ENCODE data around the gene SORBS1.
A peak's percentile ranks its signal among the peaks of the same experiment; 100 is the strongest.

DNA sequence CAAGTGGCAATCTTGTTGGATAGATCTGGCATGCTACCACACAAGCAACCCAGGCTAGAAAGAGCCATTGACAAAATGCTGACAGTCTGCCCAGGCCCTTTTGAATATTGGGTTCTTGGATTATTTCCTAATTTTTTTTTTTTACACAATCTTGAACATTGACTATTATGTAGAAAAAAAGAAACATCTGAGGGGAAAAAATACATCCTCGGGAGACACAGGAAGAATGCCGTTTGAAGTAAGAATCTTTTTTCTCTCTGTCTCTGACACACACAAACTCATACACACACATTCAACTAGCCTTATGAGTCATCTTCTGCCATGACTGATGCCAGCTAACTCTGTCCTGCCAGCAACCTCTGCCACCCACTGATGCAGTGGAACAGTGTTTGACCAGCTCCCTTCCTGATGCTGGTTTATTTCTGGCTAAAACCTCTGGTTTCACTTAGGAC is 47.2 kb downstream of the SORBS1 start:
- TF ChIP-seq, protein P1, sequence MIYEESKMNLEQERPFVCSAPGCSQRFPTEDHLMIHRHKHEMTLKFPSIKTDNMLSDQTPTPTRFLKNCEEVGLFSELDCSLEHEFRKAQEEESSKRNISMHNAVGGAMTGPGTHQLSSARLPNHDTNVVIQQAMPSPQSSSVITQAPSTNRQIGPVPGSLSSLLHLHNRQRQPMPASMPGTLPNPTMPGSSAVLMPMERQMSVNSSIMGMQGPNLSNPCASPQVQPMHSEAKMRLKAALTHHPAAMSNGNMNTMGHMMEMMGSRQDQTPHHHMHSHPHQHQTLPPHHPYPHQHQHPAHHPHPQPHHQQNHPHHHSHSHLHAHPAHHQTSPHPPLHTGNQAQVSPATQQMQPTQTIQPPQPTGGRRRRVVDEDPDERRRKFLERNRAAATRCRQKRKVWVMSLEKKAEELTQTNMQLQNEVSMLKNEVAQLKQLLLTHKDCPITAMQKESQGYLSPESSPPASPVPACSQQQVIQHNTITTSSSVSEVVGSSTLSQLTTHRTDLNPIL (CRISPR knock-in tag; IDR thresholded peaks at IDR 0.05; ENCODE audit: low read depth): no peak
- 0 out of 2 replicates have a peak, but pooled peaks have one; percentile 31 for TF ChIP-seq ZFP3 (CRISPR knock-in tag; IDR thresholded peaks at IDR 0.05)
- TF ChIP-seq, protein P2, sequence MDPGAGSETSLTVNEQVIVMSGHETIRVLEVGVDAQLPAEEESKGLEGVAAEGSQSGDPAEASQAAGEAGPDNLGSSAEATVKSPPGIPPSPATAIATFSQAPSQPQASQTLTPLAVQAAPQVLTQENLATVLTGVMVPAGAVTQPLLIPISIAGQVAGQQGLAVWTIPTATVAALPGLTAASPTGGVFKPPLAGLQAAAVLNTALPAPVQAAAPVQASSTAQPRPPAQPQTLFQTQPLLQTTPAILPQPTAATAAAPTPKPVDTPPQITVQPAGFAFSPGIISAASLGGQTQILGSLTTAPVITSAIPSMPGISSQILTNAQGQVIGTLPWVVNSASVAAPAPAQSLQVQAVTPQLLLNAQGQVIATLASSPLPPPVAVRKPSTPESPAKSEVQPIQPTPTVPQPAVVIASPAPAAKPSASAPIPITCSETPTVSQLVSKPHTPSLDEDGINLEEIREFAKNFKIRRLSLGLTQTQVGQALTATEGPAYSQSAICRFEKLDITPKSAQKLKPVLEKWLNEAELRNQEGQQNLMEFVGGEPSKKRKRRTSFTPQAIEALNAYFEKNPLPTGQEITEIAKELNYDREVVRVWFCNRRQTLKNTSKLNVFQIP (CRISPR knock-in tag; IDR thresholded peaks at IDR 0.05; ENCODE audit: borderline replicate concordance, low read depth): no peak

Data from SK-N-SH treated with all-trans-retinoic acid at 6 μM for 48 hours (cell line).